ENCODE data around the gene APOA5.
"Not testable (repeated sequence)": the region's sequence is repeated elsewhere in the genome, so short reads cannot be mapped to it uniquely, and the experiment has no call there.

The APOA5 gene

GRCh38 chr11:116791813-116792143 lies at the start of gene APOA5:
APOA5 (minus strand) TSS chr11:116791879; CDS start chr11:116791860, 19 bp downstream.
- DNase-seq = no peak

- no peak for DNase-seq
Measured at GRCh38 chr11:116840746-116841296, 49.1 kb upstream of the APOA5 start.

- peak; percentile 16 for DNase-seq
Measured at GRCh38 chr11:116840224-116840745, 48.6 kb upstream of the APOA5 start.

DNA sequence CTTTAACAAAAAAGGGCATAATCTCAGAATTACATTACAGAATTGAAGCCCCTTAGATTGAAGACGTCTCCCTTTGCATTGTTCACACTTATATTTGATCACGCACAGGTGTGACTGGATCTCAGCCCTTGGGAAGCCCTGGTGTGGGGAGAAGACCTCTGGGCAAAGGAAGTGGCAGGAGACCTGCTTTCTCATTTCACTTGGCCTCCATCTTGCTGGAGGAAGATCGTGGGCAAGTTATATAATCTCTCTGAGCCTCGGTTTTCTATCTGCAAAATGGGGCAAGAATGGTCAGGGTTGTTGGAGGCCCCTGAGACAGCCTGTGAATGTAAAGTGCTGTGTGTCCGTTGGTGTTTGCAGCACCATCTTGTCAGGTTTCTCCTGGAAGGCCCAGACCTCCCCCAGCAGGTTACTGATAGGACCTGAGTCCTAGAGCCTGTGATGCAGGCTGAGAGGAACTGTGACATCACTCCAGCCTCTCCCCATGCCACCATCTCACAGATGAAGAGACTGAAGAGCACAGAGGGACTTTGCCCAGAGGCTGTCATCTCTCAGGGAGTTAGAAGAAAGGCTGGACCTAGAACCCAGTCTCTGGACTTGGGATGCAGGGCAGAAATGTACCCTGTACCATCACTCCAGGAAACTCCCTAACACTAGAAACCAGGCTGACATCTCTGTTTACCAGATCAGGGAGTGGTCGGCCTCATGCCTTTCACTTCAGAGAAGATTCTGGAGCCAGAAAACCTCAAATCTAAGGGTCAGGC lies 46.8 kb upstream of the APOA5 start:
- no peak for DNase-seq

- peak; percentile 45 for DNase-seq
Measured at GRCh38 chr11:116837231-116838091, 45.8 kb upstream of the APOA5 start, which contains the start of gene APOA1. APOA1 (minus strand) TSS chr11:116837622; CDS start chr11:116837387, 235 bp downstream.

DNA sequence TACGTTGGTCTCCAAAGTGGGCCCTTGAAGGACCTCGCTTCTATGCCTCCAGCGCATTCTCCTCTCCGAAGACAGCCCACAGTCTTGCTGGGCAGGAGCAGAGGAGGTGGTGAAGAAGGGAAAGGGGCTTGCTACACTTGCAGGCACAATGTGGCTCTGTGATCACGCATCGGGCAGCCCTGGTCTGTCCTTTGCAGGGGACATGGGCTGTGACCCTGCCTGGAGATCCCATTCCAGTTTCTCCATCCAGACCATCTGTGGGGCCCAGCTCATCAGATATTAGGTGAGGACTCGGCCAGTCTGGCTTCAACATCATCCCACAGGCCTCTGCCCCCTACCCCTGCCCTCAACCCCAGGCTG lies 44.9 kb upstream of the APOA5 start:
- no peak for DNase-seq

DNA sequence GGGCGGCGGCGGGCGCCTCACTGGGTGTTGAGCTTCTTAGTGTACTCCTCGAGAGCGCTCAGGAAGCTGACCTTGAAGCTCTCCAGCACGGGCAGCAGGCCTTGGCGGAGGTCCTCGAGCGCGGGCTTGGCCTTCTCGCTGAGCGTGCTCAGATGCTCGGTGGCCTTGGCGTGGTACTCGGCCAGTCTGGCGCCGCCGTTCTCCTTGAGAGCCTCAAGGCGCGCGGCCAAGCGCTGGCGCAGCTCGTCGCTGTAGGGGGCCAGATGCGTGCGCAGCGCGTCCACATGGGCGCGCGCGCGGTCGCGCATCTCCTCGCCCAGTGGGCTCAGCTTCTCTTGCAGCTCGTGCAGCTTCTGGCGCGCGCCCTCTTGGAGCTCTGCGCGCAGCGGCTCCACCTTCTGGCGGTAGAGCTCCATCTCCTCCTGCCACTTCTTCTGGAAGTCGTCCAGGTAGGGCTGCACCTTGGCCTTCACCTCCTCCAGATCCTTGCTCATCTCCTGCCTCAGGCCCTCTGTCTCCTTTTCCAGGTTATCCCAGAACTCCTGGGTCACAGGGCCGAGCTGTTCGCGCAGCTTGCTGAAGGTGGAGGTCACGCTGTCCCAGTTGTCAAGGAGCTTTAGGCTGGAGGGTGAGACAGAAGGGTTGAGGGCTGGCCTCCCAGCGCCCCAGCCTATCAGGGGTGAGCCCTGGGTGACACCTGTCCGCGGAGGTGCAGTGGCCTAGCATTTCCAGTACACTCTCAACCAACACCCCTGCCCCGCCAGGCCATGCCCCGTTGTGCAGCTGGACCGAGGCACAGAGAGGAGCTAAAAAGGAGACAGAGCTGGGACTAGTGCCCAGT lies 44.3 kb upstream of the APOA5 start:
- peak; percentile 96 for DNase-seq

- DNase-seq = no peak
Measured at GRCh38 chr11:116835042-116835772, 43.5 kb upstream of the APOA5 start.

GRCh38 chr11:116834535-116835041 lies 42.9 kb upstream of the APOA5 start:
- not testable (repeated sequence) for DNase-seq

GRCh38 chr11:116833816-116834534 lies 42.3 kb upstream of the APOA5 start:
- DNase-seq = no peak

- DNase-seq = no peak
Measured at GRCh38 chr11:116833491-116833815, 41.8 kb upstream of the APOA5 start.

DNA sequence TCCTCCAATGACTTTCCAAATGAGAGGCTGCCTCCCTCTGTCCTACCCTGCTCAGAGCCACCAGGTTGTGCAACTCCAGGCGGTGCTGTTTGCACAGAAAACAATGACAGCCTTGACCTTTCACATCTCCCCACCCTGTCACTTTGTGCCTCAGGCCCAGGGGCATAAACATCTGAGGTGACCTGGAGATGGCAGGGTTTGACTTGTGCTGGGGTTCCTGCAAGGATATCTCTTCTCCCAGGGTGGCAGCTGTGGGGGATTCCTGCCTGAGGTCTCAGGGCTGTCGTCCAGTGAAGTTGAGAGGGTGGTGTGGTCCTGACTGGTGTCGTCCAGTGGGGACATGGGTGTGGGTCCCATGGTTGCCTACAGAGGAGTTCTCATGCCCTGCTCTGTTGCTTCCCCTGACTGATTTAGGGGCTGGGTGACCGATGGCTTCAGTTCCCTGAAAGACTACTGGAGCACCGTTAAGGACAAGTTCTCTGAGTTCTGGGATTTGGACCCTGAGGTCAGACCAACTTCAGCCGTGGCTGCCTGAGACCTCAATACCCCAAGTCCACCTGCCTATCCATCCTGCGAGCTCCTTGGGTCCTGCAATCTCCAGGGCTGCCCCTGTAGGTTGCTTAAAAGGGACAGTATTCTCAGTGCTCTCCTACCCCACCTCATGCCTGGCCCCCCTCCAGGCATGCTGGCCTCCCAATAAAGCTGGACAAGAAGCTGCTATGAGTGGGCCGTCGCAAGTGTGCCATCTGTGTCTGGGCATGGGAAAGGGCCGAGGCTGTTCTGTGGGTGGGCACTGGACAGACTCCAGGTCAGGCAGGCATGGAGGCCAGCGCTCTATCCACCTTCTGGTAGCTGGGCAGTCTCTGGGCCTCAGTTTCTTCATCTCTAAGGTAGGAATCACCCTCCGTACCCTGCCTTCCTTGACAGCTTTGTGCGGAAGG lies 40.9 kb upstream of the APOA5 start:
- no peak for DNase-seq

DNA sequence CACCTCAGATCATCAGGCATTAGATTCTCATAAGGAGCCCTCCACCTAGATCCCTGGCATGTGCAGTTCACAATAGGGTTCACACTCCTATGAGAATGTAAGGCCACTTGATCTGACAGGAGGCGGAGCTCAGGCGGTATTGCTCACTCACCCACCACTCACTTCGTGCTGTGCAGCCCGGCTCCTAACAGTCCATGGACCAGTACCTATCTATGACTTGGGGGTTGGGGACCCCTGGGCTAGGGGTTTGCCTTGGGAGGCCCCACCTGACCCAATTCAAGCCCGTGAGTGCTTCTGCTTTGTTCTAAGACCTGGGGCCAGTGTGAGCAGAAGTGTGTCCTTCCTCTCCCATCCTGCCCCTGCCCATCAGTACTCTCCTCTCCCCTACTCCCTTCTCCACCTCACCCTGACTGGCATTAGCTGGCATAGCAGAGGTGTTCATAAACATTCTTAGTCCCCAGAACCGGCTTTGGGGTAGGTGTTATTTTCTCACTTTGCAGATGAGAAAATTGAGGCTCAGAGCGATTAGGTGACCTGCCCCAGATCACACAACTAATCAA lies 40.2 kb upstream of the APOA5 start:
- no peak for DNase-seq

DNA sequence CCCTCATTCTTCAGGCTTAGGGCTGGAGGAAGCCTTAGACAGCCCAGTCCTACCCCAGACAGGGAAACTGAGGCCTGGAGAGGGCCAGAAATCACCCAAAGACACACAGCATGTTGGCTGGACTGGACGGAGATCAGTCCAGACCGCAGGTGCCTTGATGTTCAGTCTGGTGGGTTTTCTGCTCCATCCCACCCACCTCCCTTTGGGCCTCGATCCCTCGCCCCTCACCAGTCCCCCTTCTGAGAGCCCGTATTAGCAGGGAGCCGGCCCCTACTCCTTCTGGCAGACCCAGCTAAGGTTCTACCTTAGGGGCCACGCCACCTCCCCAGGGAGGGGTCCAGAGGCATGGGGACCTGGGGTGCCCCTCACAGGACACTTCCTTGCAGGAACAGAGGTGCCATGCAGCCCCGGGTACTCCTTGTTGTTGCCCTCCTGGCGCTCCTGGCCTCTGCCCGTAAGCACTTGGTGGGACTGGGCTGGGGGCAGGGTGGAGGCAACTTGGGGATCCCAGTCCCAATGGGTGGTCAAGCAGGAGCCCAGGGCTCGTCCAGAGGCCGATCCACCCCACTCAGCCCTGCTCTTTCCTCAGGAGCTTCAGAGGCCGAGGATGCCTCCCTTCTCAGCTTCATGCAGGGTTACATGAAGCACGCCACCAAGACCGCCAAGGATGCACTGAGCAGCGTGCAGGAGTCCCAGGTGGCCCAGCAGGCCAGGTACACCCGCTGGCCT lies 38.7 kb upstream of the APOA5 start:
- DNase-seq = no peak

DNA sequence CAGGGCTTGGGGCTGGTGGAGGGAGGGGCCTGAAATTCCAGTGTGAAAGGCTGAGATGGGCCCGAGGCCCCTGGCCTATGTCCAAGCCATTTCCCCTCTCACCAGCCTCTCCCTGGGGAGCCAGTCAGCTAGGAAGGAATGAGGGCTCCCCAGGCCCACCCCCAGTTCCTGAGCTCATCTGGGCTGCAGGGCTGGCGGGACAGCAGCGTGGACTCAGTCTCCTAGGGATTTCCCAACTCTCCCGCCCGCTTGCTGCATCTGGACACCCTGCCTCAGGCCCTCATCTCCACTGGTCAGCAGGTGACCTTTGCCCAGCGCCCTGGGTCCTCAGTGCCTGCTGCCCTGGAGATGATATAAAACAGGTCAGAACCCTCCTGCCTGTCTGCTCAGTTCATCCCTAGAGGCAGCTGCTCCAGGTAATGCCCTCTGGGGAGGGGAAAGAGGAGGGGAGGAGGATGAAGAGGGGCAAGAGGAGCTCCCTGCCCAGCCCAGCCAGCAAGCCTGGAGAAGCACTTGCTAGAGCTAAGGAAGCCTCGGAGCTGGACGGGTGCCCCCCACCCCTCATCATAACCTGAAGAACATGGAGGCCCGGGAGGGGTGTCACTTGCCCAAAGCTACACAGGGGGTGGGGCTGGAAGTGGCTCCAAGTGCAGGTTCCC lies 38.0 kb upstream of the APOA5 start, which contains the start of gene APOC3:
APOC3 (plus strand) TSS at position 383 of the 659 bp plus-strand sequence. CDS start 676 bp downstream, outside the sequence.
- peak; percentile 74 for DNase-seq

GRCh38 chr11:116828632-116829524 lies 37.2 kb upstream of the APOA5 start:
- no peak for DNase-seq

DNA sequence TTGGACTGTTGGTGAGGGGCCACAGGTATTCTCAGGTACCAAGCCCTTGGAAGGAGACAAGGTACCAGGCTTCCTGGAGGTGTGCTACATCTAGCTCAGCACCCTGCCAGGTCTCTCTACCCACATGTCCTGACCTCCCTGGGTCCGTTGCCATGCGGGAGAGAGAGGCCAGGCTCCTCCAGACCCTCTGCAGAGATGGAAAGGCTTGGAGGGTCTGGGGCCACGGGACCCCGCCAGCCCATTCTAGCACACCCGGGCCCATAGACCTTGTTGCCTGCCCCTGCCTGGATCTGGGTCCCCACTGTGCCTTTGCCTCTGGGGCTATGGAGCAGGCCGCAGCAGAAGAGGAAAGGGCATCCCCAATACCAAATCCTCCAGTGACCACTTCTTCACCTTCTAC lies 35.8 kb upstream of the APOA5 start:
- DNase-seq = no peak

Measured in fibroblast of skin of right biceps (primary cell).